Gastroesophageal sphincter (tissue), 3 donors: ENCODE measurements around the gene SAMD1.

Experiments used
- CTCF ChIP-seq, 4 experiments: fragments of 200-600 bp in 2 of 4; fragments of 450-650 bp in 2 of 4; sonication (generic) in 1 of 4; IDR thresholded peaks; one replicate each; pipeline ENCODE4 v1.5.1; 2017 to 2019; ENCODE audit warnings: antibody characterized with exemption in 4 of 4, mild to moderate bottlenecking in 2 of 4, moderate library complexity in 2 of 4
- POLR2A ChIP-seq, 2 donors: fragments of 450-650 bp; IDR thresholded peaks; one replicate each; pipeline ENCODE4 v1.6.1; 2017; ENCODE audit warnings: antibody characterized with exemption in 2 of 2, mild to moderate bottlenecking in 2 of 2, moderate library complexity in 1 of 2
- POLR2AphosphoS5 ChIP-seq: sonication (generic); formaldehyde crosslinking; IDR thresholded peaks from one replicate; pipeline ENCODE4 v1.6.1; 2017; ENCODE audit warnings: antibody characterized with exemption

- TF ChIP-seq CTCF (IDR thresholded peaks at IDR 0.05) = no peak
- no peak for TF ChIP-seq POLR2A (IDR thresholded peaks at IDR 0.05)
- no peak for TF ChIP-seq POLR2AphosphoS5
Measured at GRCh38 chr19:14138576-14139265, 48.2 kb upstream of the SAMD1 start.
